ENCODE measurements around the gene GMIP.
"Not testable (repeated sequence)": the region's sequence is repeated elsewhere in the genome, so short reads cannot be mapped to it uniquely, and the experiment has no call there.

Gene GMIP

DNA sequence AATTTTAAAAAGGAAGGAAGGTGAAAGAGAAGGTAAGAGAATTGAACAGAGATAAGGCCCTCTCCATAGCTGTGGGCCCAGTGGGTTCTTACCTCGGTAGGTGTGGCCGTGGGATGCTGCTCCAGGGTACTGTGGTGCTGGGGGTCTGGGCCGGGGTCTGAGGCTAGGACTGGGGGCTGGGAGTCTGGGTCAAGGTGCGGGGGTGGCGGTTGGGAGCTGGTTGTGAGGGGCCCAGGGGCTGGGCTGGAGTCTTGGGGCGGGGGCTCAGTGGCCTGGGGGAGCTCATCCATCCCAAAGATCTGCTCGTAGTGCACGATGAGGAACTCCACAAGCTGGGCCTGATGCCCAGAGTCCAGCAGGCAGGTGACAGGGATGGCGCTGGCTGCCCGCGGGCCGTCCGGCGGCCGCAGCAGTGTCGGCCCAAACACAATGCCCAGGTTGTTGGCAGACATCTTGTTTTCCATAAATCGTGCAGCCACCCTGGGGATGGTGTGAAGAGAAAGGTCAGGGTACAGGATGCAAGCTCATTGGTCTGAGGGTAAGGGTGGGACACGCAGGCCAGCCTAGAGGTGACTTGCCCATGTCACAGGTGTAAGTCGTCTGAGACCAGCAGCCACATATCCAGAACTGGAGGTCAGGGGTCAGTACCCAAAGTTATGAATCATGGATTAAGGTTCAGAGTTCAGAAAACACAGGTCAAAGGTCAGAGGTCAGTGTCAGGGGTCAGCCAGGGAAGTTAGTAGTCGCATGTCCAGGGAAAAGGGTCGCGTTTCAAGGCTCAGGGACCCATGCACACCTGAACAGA, 9.5 kb downstream of the GMIP start:
- DNase-seq, result no peak

- DNase-seq, result no peak
Observed at GRCh38 chr19:19632661-19633060, 10.8 kb downstream of the GMIP start.

- no peak for DNase-seq
Observed at GRCh38 chr19:19631346-19631745, 12.1 kb downstream of the GMIP start.

DNA sequence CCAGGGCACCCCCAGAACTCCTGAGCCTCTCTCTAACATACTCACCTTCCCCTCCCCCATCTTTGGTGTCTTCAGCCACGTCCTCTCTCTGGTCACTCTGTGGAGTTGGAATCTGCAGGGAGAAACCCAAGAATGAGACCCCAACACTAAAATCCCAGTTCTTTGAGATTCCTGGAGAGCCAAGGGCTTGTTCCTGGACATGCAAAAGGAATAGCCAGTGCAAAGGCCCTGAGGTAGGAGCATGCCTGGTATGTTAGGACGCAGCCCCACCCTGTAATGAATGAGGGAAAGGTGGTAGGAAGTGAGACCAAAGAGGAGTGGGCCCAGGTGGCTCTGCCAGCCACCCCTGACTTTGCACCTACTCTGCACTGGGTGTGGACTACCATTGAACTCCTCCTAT, 13.0 kb downstream of the GMIP start:
- DNase-seq, result no peak

DNA sequence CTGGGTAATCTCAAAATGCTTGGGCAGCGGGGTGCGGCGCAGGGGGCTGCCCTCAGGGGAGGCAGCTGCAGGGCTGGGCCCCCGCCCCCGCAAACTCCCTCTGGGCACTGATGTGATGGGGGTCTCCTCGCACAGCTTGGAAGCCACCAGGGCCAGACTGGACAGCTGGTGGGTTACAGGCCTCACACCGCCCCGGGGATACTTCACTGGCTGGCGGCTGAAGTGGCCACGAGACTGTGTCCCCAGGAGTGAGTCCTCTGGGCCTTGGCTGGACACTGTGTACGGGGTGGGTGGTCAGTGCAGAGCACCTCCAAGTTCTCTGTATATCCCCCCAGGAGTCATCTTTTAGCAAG, 13.4 kb downstream of the GMIP start:
- no peak for DNase-seq

DNA sequence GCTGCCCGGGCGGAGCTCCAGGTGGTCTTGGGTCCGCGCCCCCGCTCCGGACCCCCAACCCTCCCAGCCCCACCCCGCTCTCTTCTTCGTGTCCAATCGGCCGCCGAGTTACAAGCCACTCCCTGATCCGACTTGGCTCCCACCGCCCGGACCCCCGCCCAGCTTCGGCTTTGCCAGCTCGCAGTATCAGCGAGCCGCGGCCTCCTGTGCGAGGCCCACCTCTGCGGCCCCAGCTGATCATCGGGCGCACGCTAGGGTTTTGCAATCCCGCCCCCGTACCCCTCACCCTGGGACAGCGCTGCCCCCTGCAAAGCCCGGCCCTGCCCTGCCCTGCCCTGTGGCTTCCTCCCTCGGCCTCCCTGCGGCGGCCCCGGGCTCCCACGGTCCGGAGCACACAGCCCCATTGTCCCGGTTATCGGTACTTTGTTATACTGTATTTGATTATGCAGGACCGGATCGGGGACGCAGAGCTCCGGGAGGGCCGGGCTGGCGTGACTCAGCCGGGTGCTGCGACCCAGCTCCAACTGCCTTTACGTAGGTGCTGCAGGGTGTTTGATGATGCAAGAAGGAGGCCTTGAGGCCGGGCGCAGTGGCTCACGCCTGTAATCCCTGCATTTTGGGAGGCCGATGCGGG, 14.8 kb downstream of the GMIP start:
- no peak for DNase-seq

DNA sequence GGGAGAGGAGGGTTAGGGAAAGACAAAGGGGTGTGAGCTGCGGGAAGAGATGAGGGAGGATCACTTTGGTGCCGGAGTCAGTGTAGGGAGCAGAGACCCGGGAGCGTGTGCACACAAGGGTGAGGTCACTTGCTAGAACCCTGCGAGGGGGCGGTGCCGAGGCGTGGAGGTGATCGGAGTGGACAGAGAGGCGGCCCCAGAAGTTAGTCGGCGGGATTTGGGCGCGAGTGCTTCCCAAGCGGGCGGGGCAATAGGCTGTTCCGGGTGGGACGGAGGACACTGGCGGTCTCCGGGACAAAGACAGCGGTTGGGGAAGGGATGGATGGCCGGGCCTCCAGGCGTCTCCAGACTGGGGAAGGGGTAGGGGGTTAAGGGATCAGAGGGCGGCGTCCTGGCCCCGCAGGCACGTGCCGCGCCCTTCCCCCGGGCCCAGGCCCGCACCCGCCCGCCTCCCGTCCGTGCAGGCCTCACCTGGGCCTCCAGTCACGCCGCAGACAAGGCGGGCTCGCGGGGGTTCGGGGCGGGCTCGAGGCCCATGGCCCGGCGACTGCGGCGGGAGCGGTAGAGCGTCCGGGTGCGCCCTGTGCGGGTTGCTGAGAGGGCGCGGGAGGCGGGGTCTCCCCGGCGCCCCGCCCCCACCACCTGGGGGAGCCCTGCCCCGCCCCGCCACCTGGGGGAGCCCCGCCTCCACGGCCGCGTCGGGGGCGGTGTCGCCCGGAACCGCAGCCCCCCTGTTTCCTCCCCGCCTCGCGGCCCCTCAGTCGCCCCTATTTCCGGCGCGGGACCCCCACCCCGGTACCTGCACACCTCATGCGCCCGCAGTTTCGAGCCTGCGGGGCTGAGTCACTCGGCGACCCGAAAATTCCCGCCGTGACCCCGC, 15.6 kb downstream of the GMIP start, which contains the start of gene LPAR2:
LPAR2 (minus strand) TSS at position 600 of the 880 bp plus-strand sequence. CDS start 945 bp downstream, outside the sequence.
- DNase-seq, result no peak

- DNase-seq, result no peak
Observed at GRCh38 chr19:19626516-19627472, 16.7 kb downstream of the GMIP start.

DNA sequence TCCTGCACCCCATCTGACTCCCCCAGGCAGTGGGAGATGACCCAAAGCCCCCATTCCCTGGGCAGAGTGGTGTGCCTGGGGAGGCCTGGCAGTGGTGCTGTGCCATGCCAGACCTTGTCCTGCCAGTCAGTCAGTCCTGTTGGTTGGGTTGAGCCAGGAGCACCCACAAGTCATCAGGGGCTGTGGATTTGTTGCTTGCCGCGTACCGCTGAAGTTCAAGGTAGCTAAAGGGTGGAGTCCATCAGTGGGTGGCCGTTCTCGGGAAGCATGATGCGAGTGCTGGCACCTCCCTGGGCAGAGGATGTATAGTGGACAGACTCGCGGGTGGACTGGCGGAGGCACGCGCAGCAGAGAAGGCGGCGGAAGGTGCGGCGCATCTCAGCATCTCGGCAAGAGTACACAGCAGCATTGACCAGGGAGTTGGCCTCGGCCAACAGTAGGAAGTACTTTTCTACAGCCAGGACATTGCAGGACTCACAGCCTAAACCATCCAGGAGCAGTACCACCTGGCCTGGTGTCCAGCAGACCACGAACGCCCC, 19.4 kb downstream of the GMIP start:
- no peak for DNase-seq

DNA sequence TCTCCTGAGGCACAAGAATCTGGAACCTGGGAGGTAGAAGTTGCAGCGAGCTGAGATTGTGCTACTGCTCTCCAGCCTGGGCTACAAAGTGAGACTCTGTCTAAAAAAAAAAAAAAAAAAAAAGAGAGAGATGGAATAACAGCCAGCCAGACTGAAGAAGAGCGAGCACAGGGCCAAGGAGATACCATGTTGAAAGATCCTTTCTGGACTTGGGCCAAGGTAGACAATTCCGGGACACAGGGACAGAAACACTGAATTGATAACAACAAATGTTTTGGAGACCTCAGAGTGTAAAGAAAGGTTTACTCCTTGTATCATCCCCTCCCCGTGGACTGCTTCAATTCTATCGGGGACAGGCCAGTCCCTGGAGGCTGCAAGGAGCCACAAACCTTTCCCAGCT, 20.1 kb downstream of the GMIP start:
- DNase-seq, result no peak

- DNase-seq, result no peak
Observed at GRCh38 chr19:19619849-19620210, 23.6 kb downstream of the GMIP start.

GRCh38 chr19:19619181-19619848, 24.1 kb downstream of the GMIP start:
- DNase-seq, result no peak

DNA sequence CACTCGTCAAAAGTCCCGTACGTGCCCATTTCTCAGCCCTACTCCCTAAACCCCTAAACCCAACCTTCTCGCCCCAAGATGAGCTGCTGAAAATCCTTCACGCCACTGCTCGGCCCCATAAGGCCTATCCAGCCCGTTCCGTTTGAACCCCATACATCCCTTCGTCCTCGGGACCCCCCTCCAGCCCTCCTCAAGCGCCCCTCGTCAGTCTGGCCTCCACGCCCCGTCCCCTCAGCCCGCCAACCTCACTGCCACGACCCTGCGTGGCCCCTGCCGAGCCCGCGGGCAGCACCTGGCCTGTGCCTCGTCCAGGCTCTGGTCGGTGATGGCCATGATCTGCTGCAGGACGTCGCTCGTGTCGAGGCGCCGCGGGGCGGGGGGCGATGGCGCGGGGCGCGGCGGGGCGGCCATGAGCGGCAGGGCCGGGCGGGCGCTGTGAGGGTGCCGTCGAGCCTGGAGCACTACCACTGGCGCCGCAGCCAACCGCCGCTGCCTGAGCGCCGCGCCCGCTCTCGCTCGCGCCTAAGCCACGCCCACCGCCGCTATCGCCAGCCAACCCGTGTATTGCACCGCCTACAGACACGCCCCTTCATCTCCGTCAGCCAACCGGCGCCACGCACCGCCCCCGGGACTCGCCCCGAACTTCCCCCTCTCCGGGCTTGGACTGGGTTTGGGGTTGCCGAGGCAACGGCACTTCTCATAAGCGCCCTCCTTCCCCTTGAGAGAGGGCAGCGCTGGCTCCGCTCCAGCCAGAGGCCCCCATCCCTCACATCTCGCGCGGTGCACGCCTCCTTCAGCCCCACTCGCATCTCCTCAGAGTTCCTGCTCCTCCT, 25.0 kb downstream of the GMIP start, which contains the start of gene PBX4:
PBX4 (minus strand) TSS at position 469 of the 833 bp plus-strand sequence; CDS start at position 411, 58 bp downstream.
- DNase-seq, result peak; percentile 86

DNA sequence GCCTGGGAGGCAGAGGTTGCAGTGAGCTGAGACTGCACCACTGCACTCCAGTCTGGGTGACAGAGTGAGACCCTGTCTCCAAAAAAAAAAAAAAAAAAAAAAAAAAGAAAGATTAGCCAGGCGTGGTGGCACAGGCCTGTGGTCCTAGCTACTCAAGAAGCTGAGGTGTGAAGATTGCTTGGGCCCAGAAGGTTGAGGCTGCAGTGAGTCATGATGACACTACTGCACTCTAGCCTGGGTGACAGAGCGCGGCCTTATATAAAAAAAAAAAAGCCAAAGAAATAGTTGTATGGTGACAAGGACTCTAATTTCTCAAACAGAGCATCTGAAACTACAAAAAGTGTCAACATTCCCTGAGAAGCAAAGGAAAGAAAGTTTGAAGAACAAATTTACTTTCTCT, 28.4 kb downstream of the GMIP start:
- no peak for DNase-seq

- no peak for DNase-seq
Observed at GRCh38 chr19:19613506-19613905, 30.0 kb downstream of the GMIP start.

DNA sequence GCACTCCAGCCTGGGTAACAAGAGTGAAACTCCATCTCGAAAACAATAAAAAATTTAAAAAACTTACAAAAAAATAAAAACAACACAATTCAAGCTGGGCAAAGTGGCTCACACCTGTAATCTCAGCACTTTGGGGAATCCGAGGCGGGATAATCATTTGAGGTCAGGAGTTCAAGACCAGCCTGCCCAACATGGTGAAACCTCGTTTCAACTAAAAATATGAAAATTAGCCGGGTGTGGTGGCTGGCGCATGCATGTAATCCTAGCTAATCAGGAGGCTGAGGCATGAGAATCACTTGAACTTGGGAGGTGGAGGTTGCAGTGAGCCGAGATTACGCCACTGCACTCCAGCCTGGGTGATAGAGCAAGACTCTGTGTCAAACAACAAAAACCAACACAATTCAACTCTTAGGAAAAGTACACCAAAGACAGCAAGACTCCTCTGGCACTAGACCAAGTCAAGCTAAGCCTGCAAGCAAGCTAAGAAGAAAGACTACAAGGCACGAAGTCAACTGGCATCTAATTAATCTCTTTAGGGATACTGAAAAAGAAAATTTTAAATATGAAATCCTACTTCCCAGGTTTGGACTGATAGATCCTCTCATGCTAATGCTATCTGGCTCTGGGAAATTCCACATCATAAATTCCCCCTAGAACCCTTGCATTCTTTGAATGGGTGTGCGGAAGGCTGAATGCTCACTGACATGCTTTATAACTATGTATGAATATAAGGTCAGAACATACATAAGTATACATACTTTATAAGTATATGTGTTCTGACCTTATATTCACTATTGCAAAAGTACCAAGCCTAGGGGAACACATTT, 32.9 kb downstream of the GMIP start:
- no peak for DNase-seq

DNA sequence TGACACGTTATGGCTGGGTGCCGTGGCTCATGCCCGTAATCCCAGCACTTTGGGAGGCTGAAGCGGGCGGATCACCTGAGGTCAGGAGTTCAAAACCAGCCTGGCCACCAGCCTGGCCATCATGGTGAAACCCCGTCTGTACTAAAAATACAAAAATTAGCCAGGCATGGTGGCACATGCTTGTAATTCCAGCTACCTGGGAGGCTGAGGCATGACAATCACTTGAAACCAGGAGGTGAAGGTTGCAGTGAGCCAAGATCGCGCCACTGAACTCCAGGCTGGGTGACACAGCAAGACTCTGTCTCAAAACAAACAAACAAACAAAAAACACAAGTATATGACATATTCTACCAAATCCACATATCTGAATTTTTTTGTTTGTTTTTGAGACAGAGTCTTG, 36.8 kb downstream of the GMIP start:
- not testable (repeated sequence) for DNase-seq

DNA sequence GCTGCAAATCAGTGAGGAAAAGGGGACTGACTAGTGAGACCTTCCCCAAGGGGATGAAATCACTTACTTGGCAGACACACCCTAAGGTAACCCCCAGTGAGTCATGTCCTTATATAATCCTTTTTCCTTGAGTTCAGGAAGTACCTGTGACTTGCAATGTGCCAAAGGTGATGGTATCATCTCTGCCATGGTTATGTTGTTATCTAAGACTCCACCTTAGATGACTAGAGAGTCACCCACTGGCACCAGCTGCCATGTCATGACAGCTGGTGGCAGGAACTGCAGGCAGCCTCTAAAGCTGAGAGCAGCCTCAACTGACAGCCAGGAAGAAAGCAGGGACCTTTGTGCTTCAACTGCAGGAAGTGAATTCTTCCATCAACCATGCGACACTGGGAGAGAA, 37.4 kb downstream of the GMIP start:
- peak; percentile 29 for DNase-seq

DNA sequence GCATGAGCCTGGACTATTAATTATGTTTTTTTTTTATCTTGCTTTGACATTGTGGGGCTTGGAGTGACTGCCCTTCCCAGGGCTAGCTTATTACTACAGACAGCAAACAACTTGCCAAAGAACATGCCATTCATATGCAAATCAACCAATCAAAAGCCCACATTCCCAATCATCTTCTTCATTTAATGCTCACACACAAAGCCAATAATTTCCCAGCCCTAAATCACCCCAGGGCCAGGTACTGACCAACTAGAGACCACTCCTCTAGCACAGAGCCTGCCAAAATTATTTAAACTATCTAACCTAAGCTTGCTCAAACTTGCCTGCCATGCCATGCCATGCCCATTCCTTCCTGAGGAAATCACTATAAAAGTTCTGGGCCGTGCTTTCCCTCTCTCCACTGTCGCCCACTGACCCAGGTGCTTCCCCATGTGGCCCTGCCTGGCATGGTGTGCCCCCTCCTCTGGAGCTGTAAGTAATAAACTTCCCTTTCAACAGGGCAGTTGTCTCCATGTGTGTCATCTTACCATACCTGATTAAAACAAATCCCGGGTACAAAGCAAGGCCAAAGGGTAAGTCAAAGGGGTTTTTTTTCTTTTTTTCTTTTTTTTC, 40.6 kb downstream of the GMIP start:
- DNase-seq, result no peak
